Activated naive CD4-positive, alpha-beta T cell treated with anti-CD3 and anti-CD28 coated beads for 36 hours (primary cell): ENCODE data around the gene ABCG1. TPM values are rescaled to one million over a fixed set of nuclear protein-coding genes. Genes with fewer than 3 reads are reported as not detected.

ENCODE experiments used
- CTCF ChIA-PET: fragments of 350-600 bp; sonication (Branson Sonifier 250); formaldehyde crosslinking; loops from one replicate; lab custom pipeline; 2021; ENCODE audit warnings: antibody characterized with exemption; lab: Charles Lee
- DNase-seq: peaks from one replicate; pipeline ENCODE4 v3.0.0-alpha.2; 2020
- H3K27ac Mint-ChIP-seq: one replicate; pipeline ENCODE4 v1.8.0; 2021; ENCODE audit warnings: mild to moderate bottlenecking, mixed read lengths
- H3K27me3 Mint-ChIP-seq: one replicate; pipeline ENCODE4 v1.8.0; 2021; ENCODE audit warnings: low read depth, mixed read lengths
- H3K36me3 Mint-ChIP-seq: one replicate; pipeline ENCODE4 v1.8.0; 2021; ENCODE audit warnings: low read depth, mixed read lengths
- H3K4me1 Mint-ChIP-seq: one replicate; pipeline ENCODE4 v1.8.0; 2021; ENCODE audit warnings: low read depth, mixed read lengths
- H3K4me3 Mint-ChIP-seq: one replicate; pipeline ENCODE4 v1.8.0; 2021; ENCODE audit warnings: mild to moderate bottlenecking, moderate library complexity, mixed read lengths
- H3K9me3 Mint-ChIP-seq: one replicate; pipeline ENCODE4 v1.8.0; 2021; ENCODE audit warnings: mixed read lengths
- intact Hi-C: fragments of 100-400 bp; cut with micrococcal nuclease; formaldehyde crosslinking; loops from one replicate; pipeline ENCODE4 v1.15.1; 2023
- total RNA-seq, 2 experiments: library from RNA; stranded (reverse); gene quantifications; one replicate each; pipeline ENCODE4 v1.2.3, GENCODE V29; 2021

The ABCG1 gene
- total RNA-seq, 2 experiments from 2014 or later, result 27.8 to 28.7 TPM

GRCh38 chr21:42229676-42230075 lies 10.7 kb downstream of the ABCG1 start:
- CTCF ChIA-PET, result interaction anchor here (0.6 to 2.8 kb wide), 9 partner anchors 8 to 84 kb away, joined by 3 to 8 read pairs (median 4); no protein-coding TSS in a partner anchor
- Mint-ChIP-seq H3K27ac (no peak overlapping the region), H3K9me3 (no peaks in the 10 kb centered on the region), H3K4me1 (peaks cover 90% of the 10 kb centered on the region), H3K27me3 (no peaks in the 10 kb centered on the region), H3K36me3 (peaks cover 26% of the 10 kb centered on the region), H3K4me3 (no peak overlapping the region)
- no peak for DNase-seq
- intact Hi-C loops, result loop anchor here (2.0 to 10.0 kb wide), 3 partner anchors 195 to 867 kb away; partner anchors contain the start of gene MX2

GRCh38 chr21:42230178-42230577 lies 11.2 kb downstream of the ABCG1 start:
- peaks cover 26% of the 10 kb centered on the region for H3K36me3 Mint-ChIP-seq
- no peak for DNase-seq
- no peak overlapping the region for H3K4me3 Mint-ChIP-seq
- peak overlapping the region; percentile 18 for H3K27ac Mint-ChIP-seq
- CTCF ChIA-PET, result interaction anchor here (0.6 to 2.8 kb wide), 6 partner anchors 10 to 84 kb away, joined by 3 to 8 read pairs (median 4); no protein-coding TSS in a partner anchor
- intact Hi-C loops, result loop anchor here (5.0 to 10.0 kb wide), 2 partner anchors 305 to 868 kb away; partner anchors contain the start of gene MX2
- peaks cover 91% of the 10 kb centered on the region for H3K4me1 Mint-ChIP-seq
- H3K27me3 Mint-ChIP-seq, result no peaks in the 10 kb centered on the region
- no peaks in the 10 kb centered on the region for H3K9me3 Mint-ChIP-seq

- DNase-seq, result no peak
- Mint-ChIP-seq H3K9me3 (no peaks in the 10 kb centered on the region), H3K27ac (no peak overlapping the region), H3K36me3 (peaks cover 24% of the 10 kb centered on the region), H3K4me3 (no peak overlapping the region), H3K27me3 (no peaks in the 10 kb centered on the region), H3K4me1 (peaks cover 93% of the 10 kb centered on the region)
- intact Hi-C loops, result loop anchor here (5.0 to 10.0 kb wide), 2 partner anchors 306 to 868 kb away; partner anchors contain the start of gene MX2
- CTCF ChIA-PET, result interaction anchor here (0.7 to 2.8 kb wide), 5 partner anchors 10 to 85 kb away, joined by 3 to 8 read pairs (median 4); no protein-coding TSS in a partner anchor
These were observed 11.7 kb downstream of the ABCG1 start for GRCh38 chr21:42230636-42231035.

- Mint-ChIP-seq H3K27ac (no peak overlapping the region), H3K4me3 (no peak overlapping the region), H3K4me1 (peaks cover 94% of the 10 kb centered on the region), H3K36me3 (peaks cover 17% of the 10 kb centered on the region), H3K27me3 (no peaks in the 10 kb centered on the region), H3K9me3 (no peaks in the 10 kb centered on the region)
- intact Hi-C loops, result loop anchor here (2.0 to 10.0 kb wide), 3 partner anchors 229 to 869 kb away; partner anchors contain the start of gene MX2
- DNase-seq, result no peak
- CTCF ChIA-PET, result interaction anchor here (2.0 kb wide), 1 partner anchor 43 kb away, joined by 6 read pairs; no protein-coding TSS in a partner anchor
These were observed 12.8 kb downstream of the ABCG1 start for GRCh38 chr21:42231756-42232155.

GRCh38 chr21:42232176-42232825 lies 13.4 kb downstream of the ABCG1 start:
- CTCF ChIA-PET, result interaction anchor here (1.2 to 7.9 kb wide), 5 partner anchors 8 to 44 kb away, joined by 4 to 58 read pairs (median 6); partner anchors contain the start of gene ABCG1
- peak; percentile 41 for DNase-seq
- Mint-ChIP-seq H3K27me3 (no peaks in the 10 kb centered on the region), H3K36me3 (peaks cover 14% of the 10 kb centered on the region), H3K4me1 (peaks cover 94% of the 10 kb centered on the region), H3K27ac (peak overlapping the region; percentile 95), H3K9me3 (no peaks in the 10 kb centered on the region), H3K4me3 (no peak overlapping the region)
- intact Hi-C loops, result loop anchor here (2.0 to 10.0 kb wide), 3 partner anchors 230 to 870 kb away; partner anchors contain the start of gene MX2

- Mint-ChIP-seq H3K9me3 (no peaks in the 10 kb centered on the region), H3K27ac (peak overlapping the region; percentile 95), H3K4me1 (peaks cover 95% of the 10 kb centered on the region), H3K36me3 (peaks cover 7% of the 10 kb centered on the region), H3K27me3 (no peaks in the 10 kb centered on the region), H3K4me3 (peak overlapping the region; percentile 72)
- DNase-seq, result peak; percentile 95
- CTCF ChIA-PET, result interaction anchor here (0.6 to 7.9 kb wide), 11 partner anchors 9 to 68 kb away, joined by 3 to 58 read pairs (median 4); partner anchors contain the start of gene ABCG1
- intact Hi-C loops, result loop anchor here (1.0 to 10.0 kb wide), 7 partner anchors 13 to 871 kb away; partner anchors contain the start of gene MX2
These were observed 14.4 kb downstream of the ABCG1 start for GRCh38 chr21:42233067-42233961.

GRCh38 chr21:42234041-42234440 lies 15.1 kb downstream of the ABCG1 start:
- CTCF ChIA-PET, result interaction anchor here (0.7 to 7.9 kb wide), 10 partner anchors 10 to 70 kb away, joined by 3 to 58 read pairs (median 4); partner anchors contain the start of gene ABCG1
- H3K4me3 Mint-ChIP-seq, result peak overlapping the region; percentile 72
- H3K9me3 Mint-ChIP-seq, result no peaks in the 10 kb centered on the region
- peaks cover 95% of the 10 kb centered on the region for H3K4me1 Mint-ChIP-seq
- no peak for DNase-seq
- H3K27me3 Mint-ChIP-seq, result no peaks in the 10 kb centered on the region
- H3K36me3 Mint-ChIP-seq, result peaks cover 7% of the 10 kb centered on the region
- H3K27ac Mint-ChIP-seq, result peak overlapping the region; percentile 95
- intact Hi-C loops, result loop anchor here (5.0 to 10.0 kb wide), 2 partner anchors 309 to 872 kb away; partner anchors contain the start of gene MX2

- intact Hi-C loops, result loop anchor here (5.0 to 10.0 kb wide), 4 partner anchors 168 to 872 kb away; partner anchors contain the start of genes MX2 and UBASH3A
- Mint-ChIP-seq H3K36me3 (peaks cover 7% of the 10 kb centered on the region), H3K27ac (peak overlapping the region; percentile 95), H3K4me1 (peaks cover 89% of the 10 kb centered on the region), H3K9me3 (no peaks in the 10 kb centered on the region), H3K27me3 (no peaks in the 10 kb centered on the region), H3K4me3 (peak overlapping the region; percentile 72)
- CTCF ChIA-PET, result interaction anchor here (0.7 to 7.9 kb wide), 8 partner anchors 10 to 71 kb away, joined by 3 to 58 read pairs (median 4); partner anchors contain the start of gene ABCG1
- peak; percentile 84 for DNase-seq
These were observed 15.7 kb downstream of the ABCG1 start for GRCh38 chr21:42234464-42235241.

GRCh38 chr21:42235593-42235992 lies 16.7 kb downstream of the ABCG1 start:
- Mint-ChIP-seq H3K4me1 (peaks cover 79% of the 10 kb centered on the region), H3K4me3 (peak overlapping the region; percentile 71), H3K36me3 (peaks cover 7% of the 10 kb centered on the region), H3K9me3 (no peaks in the 10 kb centered on the region), H3K27me3 (no peaks in the 10 kb centered on the region), H3K27ac (peak overlapping the region; percentile 95)
- CTCF ChIA-PET, result interaction anchor here (0.7 to 7.9 kb wide), 3 partner anchors 16 to 49 kb away, joined by 3 to 58 read pairs (median 44); partner anchors contain the start of gene ABCG1
- intact Hi-C loops, result loop anchor here (5.0 to 10.0 kb wide), 3 partner anchors 167 to 377 kb away; partner anchors contain the start of gene UBASH3A
- no peak for DNase-seq

- no peaks in the 10 kb centered on the region for H3K9me3 Mint-ChIP-seq
- CTCF ChIA-PET, result interaction anchor here (0.7 to 7.9 kb wide), 3 partner anchors 16 to 49 kb away, joined by 3 to 58 read pairs (median 44); partner anchors contain the start of gene ABCG1
- intact Hi-C loops, result loop anchor here (2.0 to 10.0 kb wide), 6 partner anchors 166 to 739 kb away; partner anchors contain the start of genes PKNOX1 and UBASH3A
These were observed 17.1 kb downstream of the ABCG1 start for GRCh38 chr21:42236014-42236413.

More at GRCh38 chr21:42236014-42236413, 17.1 kb downstream of the ABCG1 start:
- peak overlapping the region; percentile 95 for H3K27ac Mint-ChIP-seq
- H3K27me3 Mint-ChIP-seq, result no peaks in the 10 kb centered on the region
- peaks cover 7% of the 10 kb centered on the region for H3K36me3 Mint-ChIP-seq
- DNase-seq, result no peak
- peaks cover 75% of the 10 kb centered on the region for H3K4me1 Mint-ChIP-seq
- H3K4me3 Mint-ChIP-seq, result peak overlapping the region; percentile 71
